Brain microvascular endothelial cell (primary cell): ENCODE measurements around the gene CYP26A1.
A peak's percentile ranks its signal among the peaks of the same experiment; 100 is the strongest.

Experiments
- DNase-seq: peaks from one replicate; pipeline ENCODE4 v3.0.0-alpha.2; 2020
- H3K27ac ChIP-seq: fragments of 250-450 bp; sonication (Bioruptor Pico); 2 replicates; pipeline ENCODE4 v1.5.1; 2020; ENCODE audit warnings: mild to moderate bottlenecking, moderate library complexity
- H3K27me3 ChIP-seq: fragments of 250-450 bp; sonication (Bioruptor Pico); replicated peaks from 2 replicates; pipeline ENCODE4 v1.5.1; 2020; ENCODE audit warnings: mild to moderate bottlenecking
- H3K36me3 ChIP-seq: fragments of 250-450 bp; sonication (Bioruptor Pico); replicated peaks from 2 replicates; pipeline ENCODE4 v1.5.1; 2020; ENCODE audit warnings: mild to moderate bottlenecking
- H3K4me3 ChIP-seq: 2 replicates; pipeline ENCODE4 v1.5.1; 2011; ENCODE audit warnings: low read depth, mild to moderate bottlenecking, control low read depth, low read length, moderate library complexity
- in situ Hi-C: cut with HindIII; loops from 2 replicates; pipeline ENCODE4 v1.10.0; 2017; ENCODE audit warnings: low sequenced_read_pairs, low pct_ligation_motif_present
- TF ChIP-seq, protein P1 (sequence below): IDR thresholded peaks from 2 replicates; pipeline ENCODE4 v1.5.1; 2011; ENCODE audit warnings: low read depth, mild to moderate bottlenecking, moderate library complexity, low read length, control low read depth, inconsistent platforms; ENCODE audit errors: missing control alignments

Gene CYP26A1

DNA sequence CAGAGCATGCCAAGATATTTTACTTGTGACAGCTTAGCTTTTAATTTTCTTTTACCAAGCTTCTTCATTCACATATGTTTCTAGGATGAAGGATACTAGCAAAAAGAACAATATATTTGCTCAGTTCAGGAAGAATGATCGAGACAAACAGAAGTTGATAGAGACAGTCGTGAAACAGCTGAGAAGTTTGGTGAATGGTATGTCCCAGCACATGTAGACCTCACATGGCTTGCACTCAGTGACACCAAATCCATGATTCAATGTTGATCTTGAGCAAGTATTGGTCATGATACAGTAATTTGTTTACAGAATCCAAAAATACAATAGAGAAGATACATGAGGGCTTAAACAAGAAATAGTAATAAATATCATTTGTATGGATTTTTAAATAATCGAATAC, 15.6 kb upstream of the CYP26A1 start:
- in situ Hi-C loops = no loop called here
- no peak for DNase-seq
- Histone ChIP-seq H3K27me3 (peaks cover 32% of the 10 kb centered on the region), H3K36me3 (no peaks in the 10 kb centered on the region), H3K4me3 (no peak overlapping the region), H3K27ac (no peak overlapping the region)
- TF ChIP-seq, protein P1, sequence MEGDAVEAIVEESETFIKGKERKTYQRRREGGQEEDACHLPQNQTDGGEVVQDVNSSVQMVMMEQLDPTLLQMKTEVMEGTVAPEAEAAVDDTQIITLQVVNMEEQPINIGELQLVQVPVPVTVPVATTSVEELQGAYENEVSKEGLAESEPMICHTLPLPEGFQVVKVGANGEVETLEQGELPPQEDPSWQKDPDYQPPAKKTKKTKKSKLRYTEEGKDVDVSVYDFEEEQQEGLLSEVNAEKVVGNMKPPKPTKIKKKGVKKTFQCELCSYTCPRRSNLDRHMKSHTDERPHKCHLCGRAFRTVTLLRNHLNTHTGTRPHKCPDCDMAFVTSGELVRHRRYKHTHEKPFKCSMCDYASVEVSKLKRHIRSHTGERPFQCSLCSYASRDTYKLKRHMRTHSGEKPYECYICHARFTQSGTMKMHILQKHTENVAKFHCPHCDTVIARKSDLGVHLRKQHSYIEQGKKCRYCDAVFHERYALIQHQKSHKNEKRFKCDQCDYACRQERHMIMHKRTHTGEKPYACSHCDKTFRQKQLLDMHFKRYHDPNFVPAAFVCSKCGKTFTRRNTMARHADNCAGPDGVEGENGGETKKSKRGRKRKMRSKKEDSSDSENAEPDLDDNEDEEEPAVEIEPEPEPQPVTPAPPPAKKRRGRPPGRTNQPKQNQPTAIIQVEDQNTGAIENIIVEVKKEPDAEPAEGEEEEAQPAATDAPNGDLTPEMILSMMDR = no peak

DNA sequence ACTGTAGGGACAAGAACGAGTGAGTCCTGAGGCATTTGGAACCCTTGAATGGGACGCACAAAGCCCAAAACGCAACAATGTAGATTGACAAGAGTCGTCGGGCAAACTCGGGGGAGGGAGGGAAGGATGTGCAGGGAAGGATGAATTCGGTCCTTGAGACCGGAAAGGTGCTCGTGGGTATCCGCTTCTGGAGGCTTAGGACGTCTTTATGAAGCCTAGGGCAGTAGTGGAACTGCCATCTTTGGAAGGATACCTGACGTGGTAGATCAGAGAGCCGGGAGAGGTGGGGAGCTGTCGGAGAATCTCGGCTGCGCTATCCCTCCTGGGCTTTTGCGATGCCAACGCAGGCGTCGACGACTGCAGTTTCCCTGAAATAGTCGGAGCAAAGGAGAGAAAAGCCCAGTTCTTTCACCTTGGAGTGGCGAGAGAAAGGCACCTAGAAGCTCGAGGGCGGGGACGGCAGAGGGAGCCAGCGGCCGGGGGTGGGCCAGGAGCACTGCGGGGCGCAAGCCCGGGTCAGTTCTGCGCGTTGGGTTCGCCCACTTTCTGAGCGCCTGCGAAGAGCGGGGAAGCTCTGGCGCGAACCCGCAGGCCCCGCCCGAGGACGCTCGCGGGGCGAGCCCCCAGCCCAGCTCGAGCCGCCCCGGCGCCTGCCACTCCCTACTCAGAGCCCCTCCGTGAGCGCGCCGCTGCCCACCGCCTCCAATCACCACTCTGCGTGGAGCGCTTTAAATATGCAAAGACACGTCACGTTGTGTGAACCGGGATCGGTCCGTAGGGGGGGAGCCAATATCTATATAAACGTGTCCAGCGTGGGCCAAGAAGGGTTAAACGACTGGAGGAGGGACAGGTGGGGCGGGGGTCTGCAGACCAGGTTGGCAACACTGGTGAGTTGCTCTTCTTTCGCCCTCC, 13.5 kb upstream of the CYP26A1 start, which contains the start of gene CYP26C1:
Gene CYP26C1, plus strand, starts transcription at position 824 of the 912 bp plus-strand sequence. CDS start 466 bp downstream, outside the sequence.
- H3K4me3 ChIP-seq = no peak within 1 kb of the TSS
- in situ Hi-C loops = no loop called here
- H3K36me3 ChIP-seq = no peaks in the 10 kb centered on the region
- H3K27ac ChIP-seq = no peak within 1 kb of the TSS
- TF ChIP-seq, protein P1 = no peak
- no peak for DNase-seq
- peaks cover 50% of the 10 kb centered on the region for H3K27me3 ChIP-seq

DNA sequence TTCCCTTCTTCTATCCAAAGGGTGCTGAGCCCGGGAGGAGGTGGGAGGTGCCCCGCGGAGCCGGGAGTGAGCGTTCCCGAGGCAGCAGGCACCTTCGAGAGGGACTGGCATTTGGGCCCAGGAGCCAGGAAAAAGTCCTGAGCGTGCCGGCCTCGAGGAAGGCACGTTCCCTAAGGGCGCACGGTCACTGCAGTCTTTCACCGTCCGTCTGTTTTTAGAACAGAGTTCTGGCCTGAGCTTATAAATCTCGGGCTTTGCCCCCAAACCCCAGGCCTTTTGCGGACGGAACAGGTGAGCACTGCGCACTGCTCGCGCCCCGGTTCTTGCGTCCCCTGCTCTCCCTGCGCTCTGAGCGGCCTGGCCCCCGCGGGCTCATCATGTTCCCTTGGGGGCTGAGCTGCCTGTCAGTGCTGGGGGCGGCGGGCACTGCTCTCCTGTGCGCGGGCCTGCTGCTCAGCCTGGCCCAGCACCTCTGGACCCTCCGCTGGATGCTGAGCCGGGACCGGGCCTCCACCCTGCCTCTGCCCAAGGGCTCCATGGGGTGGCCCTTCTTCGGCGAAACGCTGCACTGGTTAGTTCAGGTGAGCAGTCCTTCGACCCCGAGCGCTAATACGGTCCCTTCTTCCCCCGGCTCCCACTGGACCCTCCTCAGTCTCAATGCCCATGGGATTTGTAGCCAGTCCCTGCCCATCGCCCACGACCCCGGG, 12.7 kb upstream of the CYP26A1 start:
- Histone ChIP-seq H3K4me3 (no peak overlapping the region), H3K27ac (no peak overlapping the region), H3K36me3 (no peaks in the 10 kb centered on the region), H3K27me3 (peaks cover 58% of the 10 kb centered on the region)
- in situ Hi-C loops = no loop called here
- DNase-seq = no peak
- TF ChIP-seq, protein P1 = no peak

DNA sequence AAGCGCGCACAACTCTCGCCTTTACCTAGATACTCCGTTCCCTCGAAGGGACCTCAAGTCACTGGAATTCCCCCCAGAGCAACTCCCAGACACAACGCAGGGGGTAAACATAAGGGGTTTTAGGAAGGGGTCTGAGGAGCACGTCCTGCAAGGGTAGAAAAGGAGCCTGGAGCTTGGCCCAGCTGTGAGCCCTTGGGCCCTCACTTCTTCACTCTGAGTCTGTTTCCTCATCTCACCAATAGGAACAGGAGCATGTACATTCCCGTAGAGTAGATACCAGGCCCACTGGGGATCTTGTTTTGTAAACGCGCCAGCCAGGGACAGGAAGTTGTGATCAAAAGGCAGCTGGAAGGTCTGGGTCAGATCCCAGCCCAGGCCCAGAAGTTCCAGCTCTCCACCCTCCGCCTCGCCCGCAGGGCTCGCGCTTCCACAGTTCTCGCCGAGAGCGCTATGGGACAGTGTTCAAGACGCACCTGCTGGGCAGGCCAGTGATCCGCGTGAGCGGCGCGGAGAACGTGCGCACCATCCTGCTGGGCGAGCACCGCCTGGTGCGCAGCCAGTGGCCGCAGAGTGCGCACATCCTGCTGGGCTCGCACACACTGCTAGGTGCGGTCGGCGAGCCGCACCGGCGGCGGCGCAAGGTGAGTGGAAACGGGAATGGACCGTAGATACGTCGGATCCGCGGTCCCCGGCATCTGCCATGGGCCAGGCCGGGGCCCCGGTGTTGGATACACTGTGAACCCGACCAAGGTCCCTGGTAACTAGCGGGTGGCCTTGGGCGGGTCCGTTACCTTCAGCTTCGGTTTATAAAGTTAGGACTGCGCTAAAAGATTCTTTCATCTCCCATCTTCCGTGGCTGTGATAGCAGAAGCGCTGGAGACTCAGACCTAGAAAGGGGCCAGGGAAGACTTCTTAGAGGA, 11.8 kb upstream of the CYP26A1 start:
- H3K27me3 ChIP-seq = peaks cover 66% of the 10 kb centered on the region
- in situ Hi-C loops = no loop called here
- no peak for DNase-seq
- H3K36me3 ChIP-seq = no peaks in the 10 kb centered on the region
- TF ChIP-seq, protein P1 = no peak
- H3K27ac ChIP-seq = no peak overlapping the region
- H3K4me3 ChIP-seq = peak overlapping the region; percentile 5

DNA sequence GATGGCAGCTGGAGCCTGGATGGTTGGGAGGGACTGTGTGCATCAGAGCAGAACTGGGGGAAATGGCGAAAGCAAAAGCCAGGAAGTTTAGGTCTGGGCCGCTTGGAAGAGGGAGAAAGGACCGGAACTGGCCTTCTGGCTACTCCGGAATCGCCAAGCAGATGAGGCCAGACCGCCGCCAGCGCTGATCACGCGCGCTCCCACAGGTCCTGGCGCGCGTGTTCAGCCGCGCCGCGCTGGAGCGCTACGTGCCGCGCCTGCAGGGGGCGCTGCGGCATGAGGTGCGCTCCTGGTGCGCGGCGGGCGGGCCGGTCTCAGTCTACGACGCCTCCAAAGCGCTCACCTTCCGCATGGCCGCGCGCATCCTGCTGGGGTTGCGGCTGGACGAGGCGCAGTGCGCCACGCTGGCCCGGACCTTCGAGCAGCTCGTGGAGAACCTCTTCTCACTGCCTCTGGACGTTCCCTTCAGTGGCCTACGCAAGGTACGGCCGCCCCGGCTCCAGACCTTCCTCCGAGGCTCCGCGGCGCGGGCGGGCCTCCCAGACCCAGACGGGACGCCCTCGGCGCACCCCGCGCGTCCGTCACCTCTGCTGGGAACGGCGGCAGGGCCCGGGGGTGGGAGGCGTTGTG, 11.1 kb upstream of the CYP26A1 start:
- no peak overlapping the region for H3K27ac ChIP-seq
- peaks cover 74% of the 10 kb centered on the region for H3K27me3 ChIP-seq
- H3K36me3 ChIP-seq = no peaks in the 10 kb centered on the region
- H3K4me3 ChIP-seq = peak overlapping the region; percentile 3
- in situ Hi-C loops = no loop called here
- TF ChIP-seq, protein P1 = peak; percentile 32
- no peak for DNase-seq
